ENCODE data around the gene GNGT1. TPM values are rescaled to one million over a fixed set of nuclear protein-coding genes. Genes with fewer than 3 reads are reported as not detected.

Gene GNGT1
- total and polyA plus RNA-seq, 2 of the 8 experiments (the other 6 are each of a cell fraction or from before 2014, with no cell fraction given), result 0.26 TPM; not detected in 1

DNA sequence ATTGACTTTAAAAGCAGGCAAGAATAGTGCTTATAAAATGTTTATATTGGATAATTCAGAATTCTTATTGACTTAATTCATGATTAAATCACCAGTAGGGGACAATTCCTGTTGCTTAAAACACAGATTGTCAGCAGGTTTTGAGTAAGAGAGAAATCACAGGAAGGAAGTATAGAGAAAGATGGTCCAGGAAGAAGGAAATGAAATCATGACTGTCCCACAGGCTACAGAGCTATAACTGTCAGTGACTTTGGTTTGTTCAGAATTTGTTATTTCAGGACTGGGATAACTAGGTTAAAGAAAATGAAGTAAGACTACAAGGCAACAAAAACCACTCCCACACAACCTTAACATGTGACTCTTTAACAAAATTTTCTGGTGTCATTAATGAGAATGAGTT lies 6.8 kb downstream of the GNGT1 start:
- no peak overlapping the region for H2BK12ac ChIP-seq (ENCODE audit: low read depth, low read length)
- no peaks in the 10 kb centered on the region for H3K27me3 ChIP-seq (replicated peaks in 1 of 4; ENCODE audit: control insufficient read depth in 3 of 4, extremely low read depth in 1 of 4, insufficient read depth in 3 of 4, low read length in 3 of 4)
- DNase-seq (ENCODE audit: low read depth in 1 of 2, low spot score in 2 of 2), result no peak
- H4K8ac ChIP-seq (ENCODE audit: extremely low read depth, insufficient read depth, low read length), result no peak overlapping the region
- no peaks in the 10 kb centered on the region for H3K4me1 ChIP-seq (replicated peaks in 1 of 4; ENCODE audit: control insufficient read depth in 3 of 4, insufficient read depth in 4 of 4, low read length in 3 of 4)
- no peak overlapping the region for H3K18ac ChIP-seq (ENCODE audit: extremely low read depth, low read length)
- no peak overlapping the region for H2BK5ac ChIP-seq (ENCODE audit: low read depth, low read length)
- no peaks in the 10 kb centered on the region for H3K36me3 ChIP-seq (ENCODE audit: control insufficient read depth in 2 of 4, insufficient read depth in 4 of 4, low read length in 3 of 4)
- H3K4me2 ChIP-seq (ENCODE audit: insufficient read depth in 1 of 2, low read depth in 2 of 2, low read length in 2 of 2), result no peak overlapping the region
- no peak overlapping the region for H2BK20ac ChIP-seq (ENCODE audit: low read length)
- H4K5ac ChIP-seq (ENCODE audit: insufficient read length, low read depth, low read length), result no peak overlapping the region
- H3K9me3 ChIP-seq (ENCODE audit: insufficient read depth in 2 of 2, low read depth in 1 of 2, low read length in 1 of 2), result no peaks in the 10 kb centered on the region
- no peak overlapping the region for H3K4ac ChIP-seq (replicated peaks; ENCODE audit: insufficient read length, low read depth, low read length)
- H3K14ac ChIP-seq (ENCODE audit: insufficient read length), result no peak overlapping the region
- no peak overlapping the region for H3K56ac ChIP-seq (replicated peaks; ENCODE audit: insufficient read length, low read depth, low read length)
- H2BK120ac ChIP-seq (replicated peaks; ENCODE audit: low read depth, low read length), result no peak overlapping the region
- H3K27ac ChIP-seq (ENCODE audit: low read depth, low read length), result no peak overlapping the region
- H3K79me1 ChIP-seq (ENCODE audit: low read depth, low read length), result no peaks in the 10 kb centered on the region
- no peak overlapping the region for H2BK15ac ChIP-seq (ENCODE audit: low read length)
- FAIRE-seq, result no peak
- no peaks in the 10 kb centered on the region for H3K23me2 ChIP-seq (ENCODE audit: low read depth, low read length)
- H4K20me1 ChIP-seq (replicated peaks in 1 of 2; ENCODE audit: control insufficient read depth in 1 of 2, insufficient read depth in 2 of 2, low read length in 2 of 2), result no peaks in the 10 kb centered on the region
- H2AK5ac ChIP-seq (ENCODE audit: low read depth, low read length), result no peak overlapping the region
- ChIA-PET POLR2A (ENCODE audit: partially characterized antibody) (no interaction called here), CTCF (ENCODE audit: partially characterized antibody) (no interaction called here)
- H3K23ac ChIP-seq (ENCODE audit: insufficient read length), result no peak overlapping the region
- no peak overlapping the region for H4K91ac ChIP-seq (replicated peaks; ENCODE audit: insufficient read length, low read length)
- no peaks in the 10 kb centered on the region for H3K79me2 ChIP-seq (ENCODE audit: control insufficient read depth in 1 of 2, insufficient read depth in 2 of 2, low read length in 2 of 2)
- TF ChIP-seq SIRT6 (IDR thresholded peaks at IDR 0.05; ENCODE audit: low read length) (no peak), CBX5 (IDR thresholded peaks at IDR 0.05; ENCODE audit: low read depth, low read length) (no peak), SRF (IDR thresholded peaks at IDR 0.05; ENCODE audit: low read depth, low read length) (no peak), JUND (IDR thresholded peaks at IDR 0.05; ENCODE audit: low read length) (no peak), CHD2 (IDR thresholded peaks at IDR 0.05; ENCODE audit: low read length) (no peak)
- H3K4me3 ChIP-seq (ENCODE audit: extremely low read depth in 1 of 4, insufficient read depth in 2 of 4, low read depth in 3 of 4, low read length in 4 of 4), result no peak overlapping the region
- no peak overlapping the region for H3K9ac ChIP-seq (replicated peaks in 1 of 4; ENCODE audit: extremely low read depth in 1 of 4, low read depth in 3 of 4, low read length in 3 of 4)
- no peak overlapping the region for H2AFZ ChIP-seq (ENCODE audit: low read length)
